H9 (cell line): ENCODE results near the gene MYRIP. TPM values are rescaled to one million over a fixed set of nuclear protein-coding genes. Genes with fewer than 3 reads are reported as not detected.
"Not testable (repeated sequence)": the region's sequence is repeated elsewhere in the genome, so short reads cannot be mapped to it uniquely, and the experiment has no call there.

Source experiments
- DNase-seq: peaks from one replicate; pipeline ENCODE4 v3.0.0-alpha.2; 2017
- H2AFZ ChIP-seq: one replicate; pipeline ENCODE4 v1.6.1; 2013; ENCODE audit warnings: mild to moderate bottlenecking, low read length, control low read depth, moderate library complexity
- H2AK5ac ChIP-seq: 2 replicates; pipeline ENCODE4 v1.6.1; 2013; ENCODE audit warnings: low read length, control low read depth, mixed read lengths; ENCODE audit not compliant: insufficient read length
- H2BK120ac ChIP-seq: one replicate; pipeline ENCODE4 v1.6.1; 2013; ENCODE audit warnings: low read depth, mild to moderate bottlenecking, low read length, control low read depth, inconsistent platforms; ENCODE audit not compliant: poor library complexity, severe bottlenecking
- H2BK12ac ChIP-seq: 2 replicates; pipeline ENCODE4 v1.6.1; 2013; ENCODE audit warnings: low read length, control low read depth, mixed read lengths, low read depth; ENCODE audit not compliant: insufficient read length
- H2BK15ac ChIP-seq: 2 replicates; pipeline ENCODE4 v1.6.1; 2013; ENCODE audit warnings: low read depth, low read length, control low read depth
- H2BK20ac ChIP-seq: one replicate; pipeline ENCODE4 v1.6.1; 2013; ENCODE audit warnings: low read depth, mild to moderate bottlenecking, low read length, control low read depth, inconsistent platforms; ENCODE audit not compliant: poor library complexity, severe bottlenecking
- H2BK5ac ChIP-seq: 2 replicates; pipeline ENCODE4 v1.6.1; 2013; ENCODE audit warnings: low read length, control low read depth, mixed read lengths; ENCODE audit not compliant: insufficient read length
- H3K14ac ChIP-seq: 2 replicates; pipeline ENCODE4 v1.6.1; 2013; ENCODE audit warnings: low read length, control low read depth; ENCODE audit not compliant: insufficient read depth
- H3K18ac ChIP-seq: 2 replicates; pipeline ENCODE4 v1.6.1; 2013; ENCODE audit warnings: low read depth, mild to moderate bottlenecking, mixed read lengths, low read length, control low read depth; ENCODE audit not compliant: insufficient read length
- H3K23ac ChIP-seq: 2 replicates; pipeline ENCODE4 v1.6.1; 2013; ENCODE audit warnings: low read length, control low read depth, mixed read lengths, low read depth; ENCODE audit not compliant: insufficient read length
- H3K23me2 ChIP-seq: 2 replicates; pipeline ENCODE4 v1.6.1; 2013; ENCODE audit warnings: low read depth, mild to moderate bottlenecking, mixed read lengths, low read length, control low read depth; ENCODE audit not compliant: insufficient read length, poor library complexity, severe bottlenecking
- H3K27ac ChIP-seq: 2 replicates; pipeline ENCODE4 v1.5.1; 2013; ENCODE audit warnings: low read length, control low read depth, mixed read lengths, low read depth; ENCODE audit not compliant: insufficient read length
- H3K27me3 ChIP-seq: 2 replicates; pipeline ENCODE4 v1.6.1; 2013; ENCODE audit warnings: low read length, control low read depth, inconsistent platforms; ENCODE audit not compliant: insufficient read depth
- H3K4ac ChIP-seq: 2 replicates; pipeline ENCODE4 v1.6.1; 2013; ENCODE audit warnings: low read depth, mild to moderate bottlenecking, control low read depth, inconsistent platforms, low read length, moderate library complexity
- H3K4me1 ChIP-seq: 2 replicates; pipeline ENCODE4 v1.6.1; 2013; ENCODE audit warnings: low read length, control low read depth, inconsistent platforms; ENCODE audit not compliant: insufficient read depth
- H3K4me2 ChIP-seq: 2 replicates; pipeline ENCODE4 v1.6.1; 2013; ENCODE audit warnings: low read length, control low read depth, mixed read lengths; ENCODE audit not compliant: insufficient read length, insufficient read depth
- H3K56ac ChIP-seq: 2 replicates; pipeline ENCODE4 v1.6.1; 2013; ENCODE audit warnings: low read depth, mild to moderate bottlenecking, mixed read lengths, low read length, control low read depth; ENCODE audit not compliant: insufficient read length
- H3K79me1 ChIP-seq: 2 replicates; pipeline ENCODE4 v1.6.1; 2013; ENCODE audit warnings: low read depth, mild to moderate bottlenecking, moderate library complexity, low read length, control low read depth, inconsistent platforms; ENCODE audit not compliant: insufficient read depth, poor library complexity, severe bottlenecking
- H3K79me2 ChIP-seq: 2 replicates; pipeline ENCODE4 v1.6.1; 2013; ENCODE audit warnings: low read length, control low read depth, inconsistent platforms; ENCODE audit not compliant: insufficient read depth
- H3K9ac ChIP-seq: 2 replicates; pipeline ENCODE4 v1.6.1; 2013; ENCODE audit warnings: low read length, control low read depth, mixed read lengths; ENCODE audit not compliant: insufficient read length; ENCODE audit errors: extremely low read depth
- H3K9me3 ChIP-seq: one replicate; pipeline ENCODE4 v1.6.1; 2013; ENCODE audit warnings: low read depth, low read length, inconsistent platforms; ENCODE audit not compliant: control insufficient read depth
- H3T11ph ChIP-seq: one replicate; pipeline ENCODE4 v1.6.1; 2013; ENCODE audit warnings: mild to moderate bottlenecking, low read length, control low read depth, inconsistent platforms
- H4K20me1 ChIP-seq: one replicate; pipeline ENCODE4 v1.6.1; 2013; ENCODE audit not compliant: control insufficient read depth, insufficient read length, insufficient read depth
- H4K5ac ChIP-seq: 2 replicates; pipeline ENCODE4 v1.6.1; 2013; ENCODE audit warnings: low read depth, mild to moderate bottlenecking, mixed read lengths, low read length, control low read depth; ENCODE audit not compliant: insufficient read length
- H4K8ac ChIP-seq: replicated peaks from 2 replicates; pipeline ENCODE4 v1.6.1; 2013; ENCODE audit warnings: low read length, control low read depth, mixed read lengths, low read depth; ENCODE audit not compliant: insufficient read length
- H4K91ac ChIP-seq: 2 replicates; pipeline ENCODE4 v1.6.1; 2013; ENCODE audit warnings: low read depth, mild to moderate bottlenecking, moderate library complexity, mixed read lengths, low read length, control low read depth; ENCODE audit not compliant: insufficient read length
- H3K27ac Mint-ChIP-seq, 3 experiments: 2 replicates in 2 of 3; 3 replicates in 1 of 3; pipeline ENCODE4 v1.8.0; 2020 to 2021; ENCODE audit warnings: mixed read lengths in 3 of 3, mild to moderate bottlenecking in 1 of 3, moderate library complexity in 1 of 3
- H3K27me3 Mint-ChIP-seq: 2 replicates; pipeline ENCODE4 v1.8.0; 2021; ENCODE audit warnings: low read depth, mild to moderate bottlenecking, moderate library complexity, mixed read lengths
- H3K36me3 Mint-ChIP-seq, 3 experiments: 2 replicates in 2 of 3; 3 replicates in 1 of 3; pipeline ENCODE4 v1.8.0; 2020 to 2021; ENCODE audit warnings: low read depth in 3 of 3, mixed read lengths in 3 of 3; ENCODE audit not compliant: insufficient read depth in 1 of 3
- H3K4me1 Mint-ChIP-seq, 2 experiments: 2 replicates each; pipeline ENCODE4 v1.8.0; 2020; ENCODE audit warnings: mixed read lengths in 2 of 2
- H3K4me3 Mint-ChIP-seq, 2 experiments: 2 replicates in 1 of 2; 3 replicates in 1 of 2; pipeline ENCODE4 v1.8.0; 2020 to 2021; ENCODE audit warnings: mild to moderate bottlenecking in 2 of 2, mixed read lengths in 2 of 2, moderate library complexity in 1 of 2
- H3K9me3 Mint-ChIP-seq, 2 experiments: 2 replicates in 1 of 2; 3 replicates in 1 of 2; pipeline ENCODE4 v1.8.0; 2020; ENCODE audit warnings: mild to moderate bottlenecking in 2 of 2, mixed read lengths in 2 of 2, moderate library complexity in 1 of 2
- CTCF ChIP-seq: fragments of 200-600 bp; sonication (generic); conservative IDR thresholded peaks from 3 replicates; pipeline ENCODE4 v1.8.0; 2021; ENCODE audit warnings: antibody characterized with exemption, mild to moderate bottlenecking
- WGBS: extraction: QIAGEN DNeasy Blood & Tissue Kit; methylation state at CpG from one replicate; pipeline ENCODE4 v1.1.7; 2013; ENCODE audit warnings: missing lambda C conversion rate, low lambda C conversion rate, mixed read lengths; ENCODE audit not compliant: insufficient read length; ENCODE audit errors: extremely low coverage; 5-methylcytosine and 5-hydroxymethylcytosine counted together
- total RNA-seq: library from RNA; stranded (reverse); gene quantifications from 2 replicates; pipeline ENCODE4 v1.2.1, GENCODE V29; 2021

Gene MYRIP
- total RNA-seq, 1 experiment from 2014 or later = 1.8 TPM

GRCh38 chr3:39766433-39766832, 43.0 kb upstream of the MYRIP start:
- Histone ChIP-seq H2BK120ac (no peak overlapping the region), H4K5ac (no peak overlapping the region), H3K4me2 (no peak overlapping the region), H2BK12ac (no peak overlapping the region), H3K9ac (no peak overlapping the region), H4K20me1 (no peaks in the 10 kb centered on the region), H3K79me1 (no peaks in the 10 kb centered on the region), H4K8ac (no peak overlapping the region), H3K14ac (no peak overlapping the region), H3K23ac (no peak overlapping the region), H2BK20ac (no peak overlapping the region), H3K4me1 (no peaks in the 10 kb centered on the region), H3K27ac (no peak overlapping the region), H2AFZ (no peak overlapping the region), H3K27me3 (no peaks in the 10 kb centered on the region), H2AK5ac (no peak overlapping the region), H3K23me2 (no peaks in the 10 kb centered on the region), H3K4ac (no peak overlapping the region), H2BK15ac (no peak overlapping the region), H3K79me2 (no peaks in the 10 kb centered on the region), H4K91ac (no peak overlapping the region), H3K9me3 (no peaks in the 10 kb centered on the region), H3K18ac (no peak overlapping the region), H3T11ph (no peak overlapping the region), H3K56ac (no peak overlapping the region), H2BK5ac (no peak overlapping the region)
- Mint-ChIP-seq H3K9me3 (peaks cover 9 to 14% of the 10 kb centered on the region in 2 experiments), H3K36me3 (peaks cover 0 to 5% (median 2%) of the 10 kb centered on the region in 3 experiments; a peak in 3 of 7 replicates), H3K4me3 (no peak overlapping the region), H3K4me1 (no peaks in the 10 kb centered on the region), H3K27ac (no peak overlapping the region), H3K27me3 (no peaks in the 10 kb centered on the region; the same call in 1 of the 2 replicates)
- no peak for DNase-seq
- no CpG with 5 or more reads among the region's 1 CpG for WGBS
- TF ChIP-seq CTCF = no peak

- not testable (repeated sequence) for H3K36me3 Mint-ChIP-seq, H4K20me1 ChIP-seq, H3K27me3 ChIP-seq, H2AFZ ChIP-seq, H3K9ac ChIP-seq, H3K4me2 ChIP-seq, H4K8ac ChIP-seq, H3K27ac Mint-ChIP-seq, H3K4me1 Mint-ChIP-seq, H3K18ac ChIP-seq, H3K4me1 ChIP-seq, H3K56ac ChIP-seq, H3K14ac ChIP-seq, H2BK120ac ChIP-seq, H2BK5ac ChIP-seq, H3K4me3 Mint-ChIP-seq, H3T11ph ChIP-seq, H2BK20ac ChIP-seq, H3K79me2 ChIP-seq, DNase-seq, H3K4ac ChIP-seq, H3K23ac ChIP-seq, H2AK5ac ChIP-seq, H3K79me1 ChIP-seq, H2BK12ac ChIP-seq, H2BK15ac ChIP-seq, H3K23me2 ChIP-seq, H3K27me3 Mint-ChIP-seq, H4K5ac ChIP-seq, H3K9me3 ChIP-seq, H4K91ac ChIP-seq, H3K27ac ChIP-seq
- peaks cover 9 to 14% of the 10 kb centered on the region in 2 experiments for H3K9me3 Mint-ChIP-seq
Observed at GRCh38 chr3:39766909-39767308, 42.5 kb upstream of the MYRIP start.
